ENCODE data around the gene PBXIP1.

DNA sequence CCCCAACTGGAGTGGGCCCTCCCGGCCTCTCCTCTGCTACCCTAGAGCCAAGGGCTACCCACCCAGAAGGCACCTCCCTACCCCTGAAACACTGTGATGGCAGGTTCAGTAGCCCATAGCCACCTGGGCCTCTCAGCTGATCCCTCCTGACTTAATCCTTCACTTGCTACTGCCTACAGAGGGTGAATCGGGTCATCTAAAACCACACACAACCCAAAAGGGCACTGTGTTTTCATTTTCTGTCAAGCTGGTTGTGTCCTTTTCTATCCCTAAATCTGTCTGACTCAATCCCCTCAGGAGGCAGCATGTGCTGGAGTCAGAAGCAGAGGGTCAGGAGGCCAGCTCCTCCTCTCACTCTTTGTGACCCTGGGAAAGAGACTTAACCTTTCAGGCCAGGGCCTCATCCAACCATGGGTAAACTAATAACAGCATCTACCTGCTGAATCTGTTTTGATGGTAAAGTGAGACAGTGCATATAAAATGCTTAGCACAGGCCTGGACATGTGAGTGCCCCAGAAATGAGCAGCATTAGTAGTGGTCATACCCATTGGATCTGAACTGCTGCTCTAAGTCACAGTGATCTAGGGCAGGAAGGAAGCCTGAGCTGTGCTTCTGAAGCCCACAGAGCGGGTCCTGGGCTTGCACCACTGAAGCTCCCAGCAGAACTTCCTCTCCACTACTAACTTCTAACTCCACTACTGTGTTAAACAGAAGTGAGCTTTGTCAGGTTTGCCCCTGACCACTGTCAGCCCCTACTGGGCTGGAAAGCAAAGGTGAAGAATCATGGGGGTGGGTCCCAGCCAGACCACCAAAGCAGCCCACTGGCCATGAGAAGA is 30.3 kb downstream of the PBXIP1 start:
- TF ChIP-seq CTCF (IDR thresholded peaks at IDR 0.05) = no peak
- TF ChIP-seq EP300 (IDR thresholded peaks at IDR 0.05) = no peak
- no peak for TF ChIP-seq POLR2AphosphoS5 (IDR thresholded peaks at IDR 0.05)

Measured in suprapubic skin (tissue), 4 donors.